Measurements from ENCODE around the gene ROBO3. TPM values are rescaled to one million over a fixed set of nuclear protein-coding genes. Genes with fewer than 3 reads are reported as not detected.

Gene ROBO3
- total and polyA plus RNA-seq, 2 donors (not counting 3 experiments of a cell fraction or from before 2014, with no cell fraction given): 27.1 to 65.4 TPM

DNA sequence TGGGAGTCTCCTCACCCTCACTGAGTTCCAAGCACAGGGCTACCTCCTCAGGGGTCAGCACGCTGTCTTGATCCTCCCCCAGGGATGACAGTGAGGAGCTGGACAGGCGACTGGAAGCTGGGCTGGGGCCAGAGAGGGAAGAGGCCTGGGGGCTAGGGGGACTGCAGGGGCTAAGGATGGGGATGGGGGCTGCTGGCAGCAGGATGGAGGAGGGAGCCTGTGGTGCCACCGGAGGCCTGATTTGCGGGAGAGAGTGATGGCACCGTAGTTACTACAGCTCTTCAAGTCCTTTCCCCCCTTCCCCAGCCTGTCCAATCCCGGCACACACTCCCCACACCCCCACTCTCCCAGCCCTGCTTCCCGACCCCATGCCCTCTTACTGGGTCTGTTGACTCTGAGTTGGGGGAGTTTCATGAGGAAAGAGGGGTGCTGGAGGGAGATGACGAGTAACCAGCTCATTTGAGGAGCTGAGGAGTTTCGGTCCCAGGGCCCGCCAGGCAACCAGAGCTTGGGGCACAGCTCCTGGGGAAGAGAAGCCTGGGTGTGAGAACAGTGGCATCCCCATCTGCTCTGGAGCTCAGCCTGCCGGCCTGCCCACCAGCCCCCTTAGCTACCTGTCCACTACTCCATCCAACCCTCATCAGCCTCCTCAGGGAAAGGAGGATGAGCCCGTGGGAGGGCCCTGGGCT lies 21.9 kb downstream of the ROBO3 start:
- Histone ChIP-seq H3K36me3 (ENCODE audit: control insufficient read depth in 2 of 2, extremely low read depth in 1 of 2, insufficient read depth in 2 of 2, low read length in 2 of 2) (peaks cover 61 to 63% of the 10 kb centered on the region in 2 experiments), H3K27ac (ENCODE audit: insufficient read depth, low read depth, low read length) (no peak overlapping the region), H2AFZ (ENCODE audit: low read depth, low read length) (no peak overlapping the region), H3K4me2 (ENCODE audit: insufficient read depth, low read length) (no peak overlapping the region), H3K9me3 (replicated peaks; ENCODE audit: control insufficient read depth, insufficient read depth, low read length) (no peaks in the 10 kb centered on the region), H4K20me1 (replicated peaks; ENCODE audit: control insufficient read depth, extremely low read depth, insufficient read depth, low read length) (no peaks in the 10 kb centered on the region), H3K4me3 (replicated peaks in 1 of 3; ENCODE audit: insufficient read depth in 1 of 3, low read depth in 1 of 3, low read length in 3 of 3) (no peak overlapping the region), H3K9ac (replicated peaks; ENCODE audit: extremely low read depth, insufficient read depth, low read length) (no peak overlapping the region), H3K79me2 (ENCODE audit: control insufficient read depth, insufficient read depth, low read length) (peaks cover 44% of the 10 kb centered on the region), H3K4me1 (ENCODE audit: control insufficient read depth, extremely low read depth, insufficient read depth, low read length) (peaks cover 87% of the 10 kb centered on the region), H3K9me1 (replicated peaks; ENCODE audit: control insufficient read depth, extremely low read depth, insufficient read depth, low read length) (no peaks in the 10 kb centered on the region), H3K27me3 (ENCODE audit: control insufficient read depth in 2 of 2, insufficient read depth in 2 of 2, low read length in 2 of 2) (no peaks in the 10 kb centered on the region)
- dilution Hi-C loops (cut with MboI; ENCODE audit: extremely low pct_ligation_motif_present, low sequenced_read_pairs) (no loop called here), intact Hi-C loops (cut with micrococcal nuclease) (no loop called here)
- POLR2A ChIA-PET: interaction anchor here (1.2 to 3.8 kb wide), 3 partner anchors 8 to 66 kb away, joined by 5 to 23 read pairs (median 10); partner anchors contain the start of genes CCDC15 and ROBO4
- DNase-seq (ENCODE audit: low read depth, low spot score) (no peak), FAIRE-seq (no peak)
- TF ChIP-seq POLR2AphosphoS5 (IDR thresholded peaks at IDR 0.05; ENCODE audit: insufficient read depth, low read depth, low read length): no peak
- TF ChIP-seq MYC (IDR thresholded peaks at IDR 0.05; ENCODE audit: low read depth, low read length): no peak
- TF ChIP-seq POLR2A (IDR thresholded peaks at IDR 0.05; ENCODE audit: low read depth, low read length): peak; percentile 71
- no peak for TF ChIP-seq EZH2 (IDR thresholded peaks at IDR 0.05; ENCODE audit: borderline replicate concordance, low read depth, low read length, severe bottlenecking)
- TF ChIP-seq GATA2 (IDR thresholded peaks at IDR 0.05; ENCODE audit: insufficient read depth, insufficient read length, low read depth, low read length): no peak
- TF ChIP-seq FOS (IDR thresholded peaks at IDR 0.05; ENCODE audit: borderline replicate concordance, insufficient read depth, low read length): no peak
- CTCF ChIA-PET: interaction anchor here (3.4 to 4.8 kb wide), 2 partner anchors 11 to 12 kb away, joined by 16 to 29 read pairs; partner anchors contain the start of gene ROBO4
- BruUV-seq (replicated peaks): TSS peak; percentile 30

DNA sequence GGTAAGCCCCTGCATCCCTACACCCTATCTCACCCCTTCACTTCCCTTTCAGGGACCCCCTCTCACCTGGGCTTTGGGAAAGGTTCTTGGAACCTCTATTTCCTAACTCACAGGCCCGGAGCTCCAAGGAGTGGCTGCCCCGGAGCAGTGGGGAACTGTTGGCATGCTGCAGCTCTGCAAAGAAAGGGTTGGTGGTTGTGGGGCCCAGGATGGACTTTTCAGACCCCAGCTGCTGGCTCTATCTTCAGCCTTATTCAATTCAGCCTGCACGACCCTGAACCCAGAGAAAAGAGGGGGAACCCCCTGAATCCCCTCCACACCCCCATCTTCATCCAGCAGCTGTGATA lies 22.4 kb downstream of the ROBO3 start:
- Histone ChIP-seq H2AFZ (ENCODE audit: low read depth, low read length) (no peak overlapping the region), H3K36me3 (ENCODE audit: control insufficient read depth in 2 of 2, extremely low read depth in 1 of 2, insufficient read depth in 2 of 2, low read length in 2 of 2) (peaks cover 66 to 68% of the 10 kb centered on the region in 2 experiments), H3K4me2 (ENCODE audit: insufficient read depth, low read length) (no peak overlapping the region), H4K20me1 (replicated peaks; ENCODE audit: control insufficient read depth, extremely low read depth, insufficient read depth, low read length) (no peaks in the 10 kb centered on the region), H3K4me3 (replicated peaks in 1 of 3; ENCODE audit: insufficient read depth in 1 of 3, low read depth in 1 of 3, low read length in 3 of 3) (no peak overlapping the region), H3K9ac (replicated peaks; ENCODE audit: extremely low read depth, insufficient read depth, low read length) (no peak overlapping the region), H3K27ac (ENCODE audit: insufficient read depth, low read depth, low read length) (no peak overlapping the region), H3K9me1 (replicated peaks; ENCODE audit: control insufficient read depth, extremely low read depth, insufficient read depth, low read length) (no peaks in the 10 kb centered on the region), H3K27me3 (ENCODE audit: control insufficient read depth in 2 of 2, insufficient read depth in 2 of 2, low read length in 2 of 2) (no peaks in the 10 kb centered on the region), H3K79me2 (ENCODE audit: control insufficient read depth, insufficient read depth, low read length) (peaks cover 49% of the 10 kb centered on the region), H3K9me3 (replicated peaks; ENCODE audit: control insufficient read depth, insufficient read depth, low read length) (no peaks in the 10 kb centered on the region), H3K4me1 (ENCODE audit: control insufficient read depth, extremely low read depth, insufficient read depth, low read length) (peaks cover 87% of the 10 kb centered on the region)
- dilution Hi-C loops (cut with MboI; ENCODE audit: extremely low pct_ligation_motif_present, low sequenced_read_pairs): no loop called here
- TF ChIP-seq JUN (IDR thresholded peaks at IDR 0.05; ENCODE audit: borderline replicate concordance, insufficient read depth, insufficient read length, low read depth) (no peak), POLR2AphosphoS5 (IDR thresholded peaks at IDR 0.05; ENCODE audit: insufficient read depth, low read depth, low read length) (peak; percentile 52), POLR2A (IDR thresholded peaks at IDR 0.05; ENCODE audit: low read depth, low read length) (no peak)
- TF ChIP-seq, protein P1, sequence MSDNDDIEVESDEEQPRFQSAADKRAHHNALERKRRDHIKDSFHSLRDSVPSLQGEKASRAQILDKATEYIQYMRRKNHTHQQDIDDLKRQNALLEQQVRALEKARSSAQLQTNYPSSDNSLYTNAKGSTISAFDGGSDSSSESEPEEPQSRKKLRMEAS (IDR thresholded peaks at IDR 0.05; ENCODE audit: insufficient read depth, insufficient read length): no peak
- FAIRE-seq: no peak
- ChIA-PET POLR2A (interaction anchor here (2.0 to 3.8 kb wide), 2 partner anchors 8 to 10 kb away, joined by 10 to 23 read pairs; partner anchors contain the start of gene ROBO4), CTCF (interaction anchor here (3.4 to 4.8 kb wide), 2 partner anchors 11 kb away, joined by 16 to 29 read pairs; partner anchors contain the start of gene ROBO4)
- intact Hi-C loops (cut with micrococcal nuclease): no loop called here
- no peak for DNase-seq (ENCODE audit: low read depth, low spot score)
- BruUV-seq (replicated peaks): no TSS peak
